IMR-90 (cell line): ENCODE measurements around the gene HSPA12A. TPM values are rescaled to one million over a fixed set of nuclear protein-coding genes. Genes with fewer than 3 reads are reported as not detected.

Experiments used
- ATAC-seq: fragments of 200-7000 bp; cut with Tn5 transposase; 2 replicates; pipeline ENCODE4 v1.9.1; 2020; ENCODE audit warnings: low read depth, mild to moderate bottlenecking, moderate library complexity
- BruUV-seq: library from RNA; stranded (reverse); fragments of 400-500 nt; replicated peaks from 2 replicates; lab custom pipeline; 2021; lab: Mats Ljungman, UMichigan
- CTCF ChIA-PET: fragments of 300-600 bp; formaldehyde crosslinking; extraction: SDS; loops from one replicate; lab custom pipeline; 2021; ENCODE audit warnings: antibody characterized with exemption; lab: Yijun Ruan, JAX
- POLR2A ChIA-PET: fragments of 300-600 bp; sonication (Branson Sonifier 250); formaldehyde crosslinking; loops from one replicate; lab custom pipeline; 2022; ENCODE audit warnings: antibody characterized with exemption; ENCODE audit not compliant: unreplicated experiment; lab: Charles Lee
- DNase-seq: peaks from one replicate; pipeline ENCODE4 v3.0.0; 2013
- H2AFZ ChIP-seq: replicated peaks from 2 replicates; pipeline ENCODE3; 2013; ENCODE audit warnings: low read length, mild to moderate bottlenecking; ENCODE audit not compliant: poor library complexity
- H2AK5ac ChIP-seq: 2 replicates; pipeline ENCODE4 v1.6.1; 2013; ENCODE audit warnings: low read depth, low read length, inconsistent platforms
- H2AK9ac ChIP-seq: replicated peaks from 2 replicates; pipeline ENCODE3; 2013; ENCODE audit warnings: mild to moderate bottlenecking, low read depth, low read length, moderate library complexity; ENCODE audit not compliant: poor library complexity
- H2BK120ac ChIP-seq: 2 replicates; pipeline ENCODE4 v1.6.1; 2013; ENCODE audit warnings: low read depth, low read length, inconsistent platforms
- H2BK15ac ChIP-seq: 3 replicates; pipeline ENCODE4 v1.6.1; 2013; ENCODE audit warnings: low read depth, low read length, inconsistent platforms
- H2BK20ac ChIP-seq: 2 replicates; pipeline ENCODE4 v1.6.1; 2013; ENCODE audit warnings: low read depth, mild to moderate bottlenecking, inconsistent platforms, low read length, moderate library complexity
- H2BK5ac ChIP-seq: 2 replicates; pipeline ENCODE4 v1.6.1; 2013; ENCODE audit warnings: mild to moderate bottlenecking, low read depth, low read length, inconsistent platforms; ENCODE audit not compliant: poor library complexity, severe bottlenecking
- H3K14ac ChIP-seq: replicated peaks from 2 replicates; pipeline ENCODE4 v1.6.1; 2013; ENCODE audit warnings: low read depth, low read length, inconsistent platforms
- H3K18ac ChIP-seq: 2 replicates; pipeline ENCODE4 v1.6.1; 2013; ENCODE audit warnings: low read depth, low read length, control low read depth
- H3K23ac ChIP-seq: 2 replicates; pipeline ENCODE4 v1.6.1; 2013; ENCODE audit warnings: low read depth, low read length, inconsistent platforms
- H3K27ac ChIP-seq: 2 replicates; pipeline ENCODE4 v1.5.1; 2013; ENCODE audit warnings: mild to moderate bottlenecking, control low read depth, low read length; ENCODE audit not compliant: insufficient read depth
- H3K27me3 ChIP-seq: 2 replicates; pipeline ENCODE4 v1.6.1; 2013; ENCODE audit warnings: low read length; ENCODE audit not compliant: control insufficient read depth, insufficient read depth
- H3K36me3 ChIP-seq: 2 replicates; pipeline ENCODE4 v1.6.1; 2013; ENCODE audit warnings: low read length, mixed read lengths; ENCODE audit not compliant: control insufficient read depth, insufficient read depth
- H3K4ac ChIP-seq: 2 replicates; pipeline ENCODE4 v1.6.1; 2013; ENCODE audit warnings: low read depth, low read length, inconsistent platforms
- H3K4me1 ChIP-seq: 2 replicates; pipeline ENCODE4 v1.6.1; 2013; ENCODE audit warnings: low read length, mixed read lengths; ENCODE audit not compliant: control insufficient read depth, insufficient read depth
- H3K4me2 ChIP-seq: 2 replicates; pipeline ENCODE4 v1.6.1; 2013; ENCODE audit warnings: low read depth, mild to moderate bottlenecking, control low read depth, low read length, moderate library complexity
- H3K4me3 ChIP-seq: 2 replicates; pipeline ENCODE4 v1.5.1; 2013; ENCODE audit warnings: low read depth, mild to moderate bottlenecking, control low read depth, low read length, moderate library complexity; ENCODE audit not compliant: insufficient read depth
- H3K56ac ChIP-seq: 2 replicates; pipeline ENCODE4 v1.6.1; 2013; ENCODE audit warnings: low read length, inconsistent platforms; ENCODE audit not compliant: insufficient read depth; ENCODE audit errors: extremely low read depth
- H3K79me1 ChIP-seq, 2 experiments: 2 replicates each; pipeline ENCODE4 v1.6.1; 2013; ENCODE audit warnings: low read length in 2 of 2, inconsistent platforms in 1 of 2, low read depth in 1 of 2
- H3K9ac ChIP-seq: 2 replicates; pipeline ENCODE4 v1.6.1; 2013; ENCODE audit warnings: low read depth, low read length, control low read depth
- H3K9me1 ChIP-seq: 2 replicates; pipeline ENCODE4 v1.6.1; 2013; ENCODE audit warnings: low read length, inconsistent platforms; ENCODE audit not compliant: insufficient read depth
- H3K9me3 ChIP-seq: 2 replicates; pipeline ENCODE4 v1.6.1; 2013; ENCODE audit warnings: low read length; ENCODE audit not compliant: control insufficient read depth, insufficient read depth
- H4K20me1 ChIP-seq: 2 replicates; pipeline ENCODE4 v1.6.1; 2013; ENCODE audit warnings: low read length, inconsistent platforms; ENCODE audit not compliant: insufficient read depth
- H4K5ac ChIP-seq: 2 replicates; pipeline ENCODE4 v1.6.1; 2013; ENCODE audit warnings: mild to moderate bottlenecking, low read depth, low read length, control low read depth
- H4K8ac ChIP-seq, 2 experiments: 2 replicates each; pipeline ENCODE4 v1.6.1; 2013; ENCODE audit warnings: low read depth in 2 of 2, low read length in 2 of 2, control low read depth in 1 of 2, inconsistent platforms in 1 of 2
- H4K91ac ChIP-seq: 2 replicates; pipeline ENCODE4 v1.6.1; 2013; ENCODE audit warnings: low read depth, low read length, inconsistent platforms; ENCODE audit not compliant: insufficient read depth
- MAFK ChIP-seq: IDR thresholded peaks from 2 replicates; pipeline ENCODE4 v1.6.1; 2012; ENCODE audit warnings: low read depth, low read length, improper control_type of control experiment
- POLR2A ChIP-seq: IDR thresholded peaks from 2 replicates; pipeline ENCODE4 v1.6.1; 2012; ENCODE audit warnings: mild to moderate bottlenecking, low read depth, low read length
- WGBS, 2 experiments: methylation state at CpG; one replicate each; pipeline versions ENCODE4 v1.1.5 to v1.1.7; 2013; ENCODE audit warnings: missing lambda C conversion rate in 2 of 2; ENCODE audit not compliant: insufficient read length in 1 of 2; ENCODE audit errors: extremely low coverage in 2 of 2; 5-methylcytosine and 5-hydroxymethylcytosine counted together
- dilution Hi-C: fragments of 300-500 bp; cut with HindIII; formaldehyde crosslinking; loops from one replicate; pipeline ENCODE4 v1.14.3; 2018; ENCODE audit warnings: low sequenced_read_pairs; ENCODE audit not compliant: unreplicated experiment
- in situ Hi-C: fragments of 300-500 bp; cut with MboI; formaldehyde crosslinking; loops from 3 replicates; pipeline ENCODE4 v1.14.3; 2019; ENCODE audit warnings: low sequenced_read_pairs, inconsistent platforms, mixed read lengths
- intact Hi-C: fragments of 100-400 bp; cut with micrococcal nuclease; formaldehyde crosslinking; loops from 2 replicates; pipeline ENCODE4 v1.10.0; 2022
- polyA plus RNA-seq, 3 experiments: library from polyadenylated mRNA; depleted of rRNA; stranded (reverse); fragments of >200 nt; gene quantifications; 2 replicates each; pipeline ENCODE4 v1.2.3, GENCODE V29; 2012; ENCODE audit warnings: low replicate concordance in 1 of 3
- total RNA-seq: library from RNA; depleted of rRNA; stranded (reverse); fragments of >200 nt; gene quantifications from 2 replicates; pipeline ENCODE4 v1.2.3, GENCODE V29; 2012

The HSPA12A gene
- total and polyA plus RNA-seq, 2 of the 4 experiments (the other 2 are of a cell fraction), result 16.1 to 16.7 TPM

GRCh38 chr10:116705498-116705897, 36.9 kb downstream of the HSPA12A start:
- Histone ChIP-seq H2AK9ac (no peak overlapping the region), H2AFZ (no peak overlapping the region), H3K27me3 (no peaks in the 10 kb centered on the region), H3K4me3 (no peak overlapping the region), H3K9me3 (no peaks in the 10 kb centered on the region), H3K36me3 (peaks cover 6% of the 10 kb centered on the region; the same call in 1 of the 2 replicates), H2AK5ac (no peak overlapping the region), H3K23ac (no peak overlapping the region), H3K27ac (no peak overlapping the region), H2BK15ac (no peak overlapping the region), H4K20me1 (peaks cover 4% of the 10 kb centered on the region; the same call in 1 of the 2 replicates), H3K18ac (no peak overlapping the region), H3K9me1 (peaks cover 14% of the 10 kb centered on the region), H3K4me1 (peaks cover 6% of the 10 kb centered on the region), H2BK5ac (no peak overlapping the region), H3K14ac (no peak overlapping the region), H3K4ac (no peak overlapping the region), H2BK120ac (no peak overlapping the region), H3K56ac (no peak overlapping the region), H4K5ac (no peak overlapping the region), H2BK20ac (no peak overlapping the region), H4K91ac (no peak overlapping the region), H4K8ac (no peak overlapping the region), H3K4me2 (no peak overlapping the region), H3K79me1 (peaks cover 10 to 29% of the 10 kb centered on the region in 2 experiments), H3K9ac (no peak overlapping the region)
- POLR2A ChIA-PET, result no interaction called here
- BruUV-seq, result no TSS peak
- dilution Hi-C loops, result no loop called here
- WGBS, 2 experiments, result 95% methylated on average over 6 of the region's 7 CpGs; no CpG with 5 or more reads in 1 of the 2 experiments
- no peak for TF ChIP-seq MAFK
- no peak for TF ChIP-seq POLR2A
- CTCF ChIA-PET, result no interaction called here
- in situ Hi-C loops, result no loop called here
- ATAC-seq (no peak), DNase-seq (no peak)
- intact Hi-C loops, result no loop called here
